Measurements from ENCODE around the gene CAPN3.

- no peak for TF ChIP-seq ZNF239 (tag by site-specific recombination; IDR thresholded peaks at IDR 0.05)
- TF ChIP-seq REST (tag by site-specific recombination; IDR thresholded peaks at IDR 0.05), result no peak
- TF ChIP-seq ZNF350 (tag by site-specific recombination; IDR thresholded peaks at IDR 0.05), result no peak
- TF ChIP-seq, protein P1, sequence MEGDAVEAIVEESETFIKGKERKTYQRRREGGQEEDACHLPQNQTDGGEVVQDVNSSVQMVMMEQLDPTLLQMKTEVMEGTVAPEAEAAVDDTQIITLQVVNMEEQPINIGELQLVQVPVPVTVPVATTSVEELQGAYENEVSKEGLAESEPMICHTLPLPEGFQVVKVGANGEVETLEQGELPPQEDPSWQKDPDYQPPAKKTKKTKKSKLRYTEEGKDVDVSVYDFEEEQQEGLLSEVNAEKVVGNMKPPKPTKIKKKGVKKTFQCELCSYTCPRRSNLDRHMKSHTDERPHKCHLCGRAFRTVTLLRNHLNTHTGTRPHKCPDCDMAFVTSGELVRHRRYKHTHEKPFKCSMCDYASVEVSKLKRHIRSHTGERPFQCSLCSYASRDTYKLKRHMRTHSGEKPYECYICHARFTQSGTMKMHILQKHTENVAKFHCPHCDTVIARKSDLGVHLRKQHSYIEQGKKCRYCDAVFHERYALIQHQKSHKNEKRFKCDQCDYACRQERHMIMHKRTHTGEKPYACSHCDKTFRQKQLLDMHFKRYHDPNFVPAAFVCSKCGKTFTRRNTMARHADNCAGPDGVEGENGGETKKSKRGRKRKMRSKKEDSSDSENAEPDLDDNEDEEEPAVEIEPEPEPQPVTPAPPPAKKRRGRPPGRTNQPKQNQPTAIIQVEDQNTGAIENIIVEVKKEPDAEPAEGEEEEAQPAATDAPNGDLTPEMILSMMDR (tag by site-specific recombination; IDR thresholded peaks at IDR 0.05), result no peak
- no peak for TF ChIP-seq ZNF707 (tag by site-specific recombination; IDR thresholded peaks at IDR 0.05)
- no peak for TF ChIP-seq HOXA7 (CRISPR knock-in tag; IDR thresholded peaks at IDR 0.05; ENCODE audit: borderline replicate concordance)
- TF ChIP-seq, protein P2, sequence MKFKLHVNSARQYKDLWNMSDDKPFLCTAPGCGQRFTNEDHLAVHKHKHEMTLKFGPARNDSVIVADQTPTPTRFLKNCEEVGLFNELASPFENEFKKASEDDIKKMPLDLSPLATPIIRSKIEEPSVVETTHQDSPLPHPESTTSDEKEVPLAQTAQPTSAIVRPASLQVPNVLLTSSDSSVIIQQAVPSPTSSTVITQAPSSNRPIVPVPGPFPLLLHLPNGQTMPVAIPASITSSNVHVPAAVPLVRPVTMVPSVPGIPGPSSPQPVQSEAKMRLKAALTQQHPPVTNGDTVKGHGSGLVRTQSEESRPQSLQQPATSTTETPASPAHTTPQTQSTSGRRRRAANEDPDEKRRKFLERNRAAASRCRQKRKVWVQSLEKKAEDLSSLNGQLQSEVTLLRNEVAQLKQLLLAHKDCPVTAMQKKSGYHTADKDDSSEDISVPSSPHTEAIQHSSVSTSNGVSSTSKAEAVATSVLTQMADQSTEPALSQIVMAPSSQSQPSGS (tag by site-specific recombination; IDR thresholded peaks at IDR 0.05; ENCODE audit: low read depth), result no peak
- no peak for TF ChIP-seq KLF16 (tag by site-specific recombination; IDR thresholded peaks at IDR 0.05)
- TF ChIP-seq, protein P3, sequence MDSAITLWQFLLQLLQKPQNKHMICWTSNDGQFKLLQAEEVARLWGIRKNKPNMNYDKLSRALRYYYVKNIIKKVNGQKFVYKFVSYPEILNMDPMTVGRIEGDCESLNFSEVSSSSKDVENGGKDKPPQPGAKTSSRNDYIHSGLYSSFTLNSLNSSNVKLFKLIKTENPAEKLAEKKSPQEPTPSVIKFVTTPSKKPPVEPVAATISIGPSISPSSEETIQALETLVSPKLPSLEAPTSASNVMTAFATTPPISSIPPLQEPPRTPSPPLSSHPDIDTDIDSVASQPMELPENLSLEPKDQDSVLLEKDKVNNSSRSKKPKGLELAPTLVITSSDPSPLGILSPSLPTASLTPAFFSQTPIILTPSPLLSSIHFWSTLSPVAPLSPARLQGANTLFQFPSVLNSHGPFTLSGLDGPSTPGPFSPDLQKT (IDR thresholded peaks at IDR 0.05; ENCODE audit: borderline replicate concordance, low read depth, low read length), result no peak
- no peak for TF ChIP-seq ZNF19 (tag by site-specific recombination; IDR thresholded peaks at IDR 0.05; ENCODE audit: low read depth)
These were observed 60.1 kb downstream of the CAPN3 start for GRCh38 chr15:42419369-42419768.

Measured in HEK293 (cell line).